Ishikawa (cell line): ENCODE measurements around the gene GOLT1A.

Experiments used
- CEBPB ChIP-seq: IDR thresholded peaks from 2 replicates; pipeline ENCODE4 v1.6.1; 2012
- CREB1 ChIP-seq: IDR thresholded peaks from 2 replicates; pipeline ENCODE4 v1.6.1; 2012; ENCODE audit warnings: low read depth
- EGR1 ChIP-seq: IDR thresholded peaks from 2 replicates; pipeline ENCODE4 v1.6.1; 2012
- EP300 ChIP-seq: IDR thresholded peaks from 2 replicates; pipeline ENCODE4 v1.6.1; 2012; ENCODE audit warnings: borderline replicate concordance
- FOXM1 ChIP-seq: IDR thresholded peaks from 2 replicates; pipeline ENCODE4 v1.6.1; 2012; ENCODE audit warnings: low read depth, borderline replicate concordance
- NFIC ChIP-seq: IDR thresholded peaks from 2 replicates; pipeline ENCODE4 v1.6.1; 2012
- RAD21 ChIP-seq: IDR thresholded peaks from 2 replicates; pipeline ENCODE4 v1.6.1; 2012; ENCODE audit warnings: low read depth
- TAF1 ChIP-seq: IDR thresholded peaks from 2 replicates; pipeline ENCODE4 v1.6.1; 2012; ENCODE audit warnings: low read depth, mild to moderate bottlenecking
- TCF12 ChIP-seq: IDR thresholded peaks from 2 replicates; pipeline ENCODE4 v1.6.1; 2012; ENCODE audit warnings: low read depth
- TEAD4 ChIP-seq: IDR thresholded peaks from 2 replicates; pipeline ENCODE4 v1.6.1; 2012
- YY1 ChIP-seq: IDR thresholded peaks from 2 replicates; pipeline ENCODE4 v1.6.1; 2012; ENCODE audit warnings: low read depth
- ZBTB7A ChIP-seq: IDR thresholded peaks from 2 replicates; pipeline ENCODE4 v1.6.1; 2012; ENCODE audit warnings: low read depth
- TF ChIP-seq, protein P1 (sequence below): IDR thresholded peaks from 2 replicates; pipeline ENCODE4 v1.6.1; 2012
- TF ChIP-seq, protein P2 (sequence below): IDR thresholded peaks from 2 replicates; pipeline ENCODE4 v1.6.1; 2012
- TF ChIP-seq, protein P3 (sequence below): IDR thresholded peaks from 2 replicates; pipeline ENCODE4 v1.6.1; 2012; ENCODE audit warnings: low read depth, mild to moderate bottlenecking

GOLT1A gene

DNA sequence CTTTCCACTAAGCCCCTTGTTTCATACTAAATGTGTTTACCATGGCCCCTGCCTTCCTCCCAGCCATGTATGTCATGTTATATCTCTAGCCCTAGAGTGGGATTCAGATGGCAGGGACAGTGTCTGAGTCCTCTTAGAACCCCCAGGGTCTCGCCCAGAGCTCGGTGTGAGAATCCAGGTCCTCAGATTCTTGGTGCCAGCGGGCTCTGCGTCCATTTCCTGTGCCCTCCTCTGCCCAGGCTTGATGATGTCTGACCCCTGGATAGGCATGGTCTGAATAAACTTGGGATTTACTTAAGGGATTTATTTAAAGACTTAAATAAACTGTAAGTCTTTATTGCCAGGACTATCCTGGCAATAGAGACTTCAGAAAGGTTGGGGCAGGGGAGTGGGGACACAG, 11.3 kb downstream of the GOLT1A start:
- TF ChIP-seq CREB1 = no peak
- TF ChIP-seq, protein P1, sequence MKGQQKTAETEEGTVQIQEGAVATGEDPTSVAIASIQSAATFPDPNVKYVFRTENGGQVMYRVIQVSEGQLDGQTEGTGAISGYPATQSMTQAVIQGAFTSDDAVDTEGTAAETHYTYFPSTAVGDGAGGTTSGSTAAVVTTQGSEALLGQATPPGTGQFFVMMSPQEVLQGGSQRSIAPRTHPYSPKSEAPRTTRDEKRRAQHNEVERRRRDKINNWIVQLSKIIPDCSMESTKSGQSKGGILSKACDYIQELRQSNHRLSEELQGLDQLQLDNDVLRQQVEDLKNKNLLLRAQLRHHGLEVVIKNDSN = no peak
- no peak for TF ChIP-seq EGR1
- TF ChIP-seq EP300 = no peak
- no peak for TF ChIP-seq RAD21
- no peak for TF ChIP-seq FOXM1
- no peak for TF ChIP-seq YY1
- TF ChIP-seq ZBTB7A = no peak
- TF ChIP-seq TCF12 = no peak
- TF ChIP-seq, protein P2, sequence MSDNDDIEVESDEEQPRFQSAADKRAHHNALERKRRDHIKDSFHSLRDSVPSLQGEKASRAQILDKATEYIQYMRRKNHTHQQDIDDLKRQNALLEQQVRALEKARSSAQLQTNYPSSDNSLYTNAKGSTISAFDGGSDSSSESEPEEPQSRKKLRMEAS = no peak
- no peak for TF ChIP-seq TAF1
- no peak for TF ChIP-seq CEBPB
- no peak for TF ChIP-seq NFIC
- TF ChIP-seq TEAD4 = no peak
- TF ChIP-seq, protein P3, sequence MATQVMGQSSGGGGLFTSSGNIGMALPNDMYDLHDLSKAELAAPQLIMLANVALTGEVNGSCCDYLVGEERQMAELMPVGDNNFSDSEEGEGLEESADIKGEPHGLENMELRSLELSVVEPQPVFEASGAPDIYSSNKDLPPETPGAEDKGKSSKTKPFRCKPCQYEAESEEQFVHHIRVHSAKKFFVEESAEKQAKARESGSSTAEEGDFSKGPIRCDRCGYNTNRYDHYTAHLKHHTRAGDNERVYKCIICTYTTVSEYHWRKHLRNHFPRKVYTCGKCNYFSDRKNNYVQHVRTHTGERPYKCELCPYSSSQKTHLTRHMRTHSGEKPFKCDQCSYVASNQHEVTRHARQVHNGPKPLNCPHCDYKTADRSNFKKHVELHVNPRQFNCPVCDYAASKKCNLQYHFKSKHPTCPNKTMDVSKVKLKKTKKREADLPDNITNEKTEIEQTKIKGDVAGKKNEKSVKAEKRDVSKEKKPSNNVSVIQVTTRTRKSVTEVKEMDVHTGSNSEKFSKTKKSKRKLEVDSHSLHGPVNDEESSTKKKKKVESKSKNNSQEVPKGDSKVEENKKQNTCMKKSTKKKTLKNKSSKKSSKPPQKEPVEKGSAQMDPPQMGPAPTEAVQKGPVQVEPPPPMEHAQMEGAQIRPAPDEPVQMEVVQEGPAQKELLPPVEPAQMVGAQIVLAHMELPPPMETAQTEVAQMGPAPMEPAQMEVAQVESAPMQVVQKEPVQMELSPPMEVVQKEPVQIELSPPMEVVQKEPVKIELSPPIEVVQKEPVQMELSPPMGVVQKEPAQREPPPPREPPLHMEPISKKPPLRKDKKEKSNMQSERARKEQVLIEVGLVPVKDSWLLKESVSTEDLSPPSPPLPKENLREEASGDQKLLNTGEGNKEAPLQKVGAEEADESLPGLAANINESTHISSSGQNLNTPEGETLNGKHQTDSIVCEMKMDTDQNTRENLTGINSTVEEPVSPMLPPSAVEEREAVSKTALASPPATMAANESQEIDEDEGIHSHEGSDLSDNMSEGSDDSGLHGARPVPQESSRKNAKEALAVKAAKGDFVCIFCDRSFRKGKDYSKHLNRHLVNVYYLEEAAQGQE = no peak

DNA sequence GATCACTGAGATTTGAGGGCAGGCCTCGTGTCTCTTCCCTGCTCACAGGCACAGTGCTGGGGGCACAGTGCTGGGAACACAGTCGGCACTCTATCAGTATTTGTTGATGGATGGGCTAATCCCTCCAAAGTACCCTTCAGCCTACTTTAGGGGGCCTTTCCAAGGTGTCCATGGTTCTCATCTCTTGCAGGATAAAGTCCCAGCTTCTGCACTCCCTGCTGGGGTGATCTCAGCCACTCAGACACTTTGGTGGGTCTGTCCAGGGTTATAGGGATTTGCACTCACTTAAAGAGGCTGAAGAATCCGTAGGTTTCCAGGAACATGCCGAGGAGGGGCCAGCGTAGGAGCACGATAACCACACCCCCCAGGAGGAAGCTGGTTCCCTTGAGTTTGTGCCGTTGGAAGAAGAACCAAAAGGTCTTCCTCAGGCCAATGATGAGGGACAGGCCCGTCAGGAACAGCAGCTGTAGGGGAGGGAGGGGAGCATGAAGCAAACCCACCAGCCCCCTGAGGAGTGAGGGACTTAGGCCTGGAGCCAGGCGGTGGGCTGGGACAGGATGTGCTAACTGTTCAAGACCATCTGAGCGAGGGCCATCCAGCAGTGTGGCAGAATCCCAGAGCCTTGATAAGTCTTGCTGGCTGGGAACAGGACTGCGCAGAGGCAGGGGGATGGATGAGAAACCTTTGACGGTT, 12.3 kb downstream of the GOLT1A start:
- TF ChIP-seq, protein P2 = no peak
- TF ChIP-seq YY1 (no peak), ZBTB7A (no peak), RAD21 (no peak)
- TF ChIP-seq, protein P3 = no peak

DNA sequence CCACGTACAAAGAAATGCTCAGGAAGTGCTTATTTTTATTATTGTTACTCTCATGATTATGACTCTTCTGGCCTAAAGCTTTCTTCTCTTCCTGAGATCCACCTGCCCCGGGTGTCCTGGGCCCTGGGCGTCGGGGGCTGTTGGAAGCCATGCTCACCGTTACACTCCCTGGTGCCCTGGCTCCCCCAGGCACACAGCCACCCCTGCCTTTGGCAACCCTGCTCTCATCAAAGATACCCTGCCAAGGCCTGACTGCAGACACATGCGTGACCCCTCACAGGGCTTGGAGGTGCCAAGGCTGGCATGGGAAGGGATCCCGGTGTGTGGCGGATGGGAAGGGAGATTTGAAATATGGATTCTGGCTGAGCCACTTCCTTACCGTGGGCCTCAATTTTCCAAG, 14.2 kb downstream of the GOLT1A start:
- TF ChIP-seq, protein P2 = no peak
- TF ChIP-seq CREB1 = no peak
- no peak for TF ChIP-seq TCF12
- TF ChIP-seq TEAD4 = no peak
- TF ChIP-seq EP300 = no peak
- TF ChIP-seq ZBTB7A = no peak
- no peak for TF ChIP-seq TAF1
- no peak for TF ChIP-seq EGR1
- no peak for TF ChIP-seq CEBPB
- TF ChIP-seq, protein P1 = no peak
- TF ChIP-seq, protein P3 = no peak
- no peak for TF ChIP-seq FOXM1
- TF ChIP-seq YY1 = no peak
- TF ChIP-seq NFIC = no peak
- no peak for TF ChIP-seq RAD21
